ENCODE results near the gene COA1. TPM values are rescaled to one million over a fixed set of nuclear protein-coding genes. Genes with fewer than 3 reads are reported as not detected.
"Not testable (repeated sequence)": the region's sequence is repeated elsewhere in the genome, so short reads cannot be mapped to it uniquely, and the experiment has no call there.

Gene COA1
- total RNA-seq, 4 donors from 2014 or later = 59.4 to 72.0 (median 68.7) TPM

- no peak overlapping the region for H3K27ac ChIP-seq
- no peak for DNase-seq
These were observed 127.1 kb downstream of the COA1 start for GRCh38 chr7:43602256-43602655.

GRCh38 chr7:43600056-43600455 is 129.3 kb downstream of the COA1 start:
- intact Hi-C loops (cut with DNase I) = no loop called here
- no peak overlapping the region for H3K27ac ChIP-seq
- no peaks in the 10 kb centered on the region for H3K27me3 ChIP-seq
- WGBS, 2 donors = 96 to 98% methylated on average over 3 of the region's 3 CpGs
- H3K9me3 ChIP-seq = no peaks in the 10 kb centered on the region
- TF ChIP-seq POLR2A (IDR thresholded peaks at IDR 0.05) = no peak
- TF ChIP-seq, protein P1, sequence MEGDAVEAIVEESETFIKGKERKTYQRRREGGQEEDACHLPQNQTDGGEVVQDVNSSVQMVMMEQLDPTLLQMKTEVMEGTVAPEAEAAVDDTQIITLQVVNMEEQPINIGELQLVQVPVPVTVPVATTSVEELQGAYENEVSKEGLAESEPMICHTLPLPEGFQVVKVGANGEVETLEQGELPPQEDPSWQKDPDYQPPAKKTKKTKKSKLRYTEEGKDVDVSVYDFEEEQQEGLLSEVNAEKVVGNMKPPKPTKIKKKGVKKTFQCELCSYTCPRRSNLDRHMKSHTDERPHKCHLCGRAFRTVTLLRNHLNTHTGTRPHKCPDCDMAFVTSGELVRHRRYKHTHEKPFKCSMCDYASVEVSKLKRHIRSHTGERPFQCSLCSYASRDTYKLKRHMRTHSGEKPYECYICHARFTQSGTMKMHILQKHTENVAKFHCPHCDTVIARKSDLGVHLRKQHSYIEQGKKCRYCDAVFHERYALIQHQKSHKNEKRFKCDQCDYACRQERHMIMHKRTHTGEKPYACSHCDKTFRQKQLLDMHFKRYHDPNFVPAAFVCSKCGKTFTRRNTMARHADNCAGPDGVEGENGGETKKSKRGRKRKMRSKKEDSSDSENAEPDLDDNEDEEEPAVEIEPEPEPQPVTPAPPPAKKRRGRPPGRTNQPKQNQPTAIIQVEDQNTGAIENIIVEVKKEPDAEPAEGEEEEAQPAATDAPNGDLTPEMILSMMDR (IDR thresholded peaks at IDR 0.05) = no peak
- H3K4me3 ChIP-seq (replicated peaks in 1 of 3) = no peak overlapping the region
- H3K36me3 ChIP-seq = no peaks in the 10 kb centered on the region
- no peak for DNase-seq
- peaks cover 8 to 13% of the 10 kb centered on the region in 2 donors for H3K4me1 ChIP-seq

More at GRCh38 chr7:43602256-43602655, 127.1 kb downstream of the COA1 start:
- 83 to 84% methylated on average over 1 of the region's 1 CpG for WGBS, 2 donors
- H3K36me3 ChIP-seq = no peaks in the 10 kb centered on the region
- TF ChIP-seq POLR2A (IDR thresholded peaks at IDR 0.05) = no peak
- TF ChIP-seq, protein P1 (IDR thresholded peaks at IDR 0.05) = no peak
- H3K4me1 ChIP-seq = peaks cover 8 to 13% of the 10 kb centered on the region in 2 donors
- no peak overlapping the region for H3K4me3 ChIP-seq (replicated peaks in 1 of 3)
- H3K9me3 ChIP-seq = no peaks in the 10 kb centered on the region
- intact Hi-C loops (cut with DNase I) = no loop called here
- H3K27me3 ChIP-seq = no peaks in the 10 kb centered on the region

GRCh38 chr7:43596426-43596825 is 132.9 kb downstream of the COA1 start:
- H3K27ac ChIP-seq; H3K36me3 ChIP-seq; DNase-seq; H3K27me3 ChIP-seq; intact Hi-C loops (cut with DNase I); H3K9me3 ChIP-seq; H3K4me3 ChIP-seq (replicated peaks in 1 of 3); H3K4me1 ChIP-seq: not testable (repeated sequence)
- 90 to 92% methylated on average over 5 of the region's 5 CpGs for WGBS, 2 donors

DNA sequence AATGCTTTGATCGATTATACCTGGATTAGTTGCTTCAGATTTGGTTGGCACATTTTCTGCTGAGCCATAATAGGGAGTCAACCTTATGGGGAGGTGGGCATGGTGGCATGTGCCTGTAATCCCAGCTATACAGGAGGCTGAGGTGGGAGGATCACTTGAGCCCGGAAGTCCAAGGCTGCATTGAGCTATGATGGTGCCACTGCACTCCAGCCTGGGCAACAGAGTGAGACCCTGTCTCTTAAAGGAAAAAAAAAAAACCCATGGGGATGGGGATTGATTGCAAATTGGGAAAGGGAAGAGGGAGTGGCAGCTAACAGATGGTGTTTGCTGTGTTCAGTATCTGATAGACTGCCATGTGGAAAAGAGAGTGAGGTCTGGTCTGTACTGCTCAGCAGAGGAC is 135.3 kb downstream of the COA1 start:
- no peaks in the 10 kb centered on the region for H3K36me3 ChIP-seq
- intact Hi-C loops (cut with DNase I) = no loop called here
- WGBS, 2 donors = 88 to 97% methylated on average over 2 of the region's 2 CpGs
- no peaks in the 10 kb centered on the region for H3K4me1 ChIP-seq
- H3K27me3 ChIP-seq = no peaks in the 10 kb centered on the region
- no peak overlapping the region for H3K4me3 ChIP-seq (replicated peaks in 1 of 3)
- no peaks in the 10 kb centered on the region for H3K9me3 ChIP-seq
- TF ChIP-seq, protein P1 (IDR thresholded peaks at IDR 0.05) = no peak
- TF ChIP-seq POLR2A (IDR thresholded peaks at IDR 0.05) = no peak
- DNase-seq = no peak
- no peak overlapping the region for H3K27ac ChIP-seq

DNA sequence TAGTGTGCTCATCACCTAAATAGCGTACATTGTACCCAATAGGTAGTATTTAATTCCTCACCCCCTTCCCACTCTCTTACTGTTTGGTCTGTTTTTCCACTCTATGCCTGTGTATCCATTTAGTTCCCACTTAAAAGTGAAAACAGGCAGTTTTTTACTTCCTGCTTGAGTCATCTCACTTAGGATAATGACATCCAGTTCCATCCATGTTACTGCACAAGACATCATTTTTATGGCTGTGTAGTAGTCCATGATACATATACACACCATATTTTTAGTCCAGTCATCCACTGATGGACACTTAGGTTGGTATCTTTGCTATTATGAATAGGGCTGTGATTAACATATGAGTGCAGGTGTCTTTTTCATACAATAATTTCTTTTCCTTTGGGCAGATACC is 136.3 kb downstream of the COA1 start:
- Histone ChIP-seq H3K4me1 (no peaks in the 10 kb centered on the region), H3K9me3 (no peaks in the 10 kb centered on the region), H3K27ac (no peak overlapping the region), H3K4me3 (replicated peaks in 1 of 3) (no peak overlapping the region), H3K27me3 (no peaks in the 10 kb centered on the region), H3K36me3 (no peaks in the 10 kb centered on the region)
- no peak for TF ChIP-seq POLR2A (IDR thresholded peaks at IDR 0.05)
- TF ChIP-seq, protein P1 (IDR thresholded peaks at IDR 0.05) = no peak
- WGBS, 2 donors = 95 to 96% methylated on average over 1 of the region's 1 CpG
- no peak for DNase-seq
- intact Hi-C loops (cut with DNase I) = no loop called here

DNA sequence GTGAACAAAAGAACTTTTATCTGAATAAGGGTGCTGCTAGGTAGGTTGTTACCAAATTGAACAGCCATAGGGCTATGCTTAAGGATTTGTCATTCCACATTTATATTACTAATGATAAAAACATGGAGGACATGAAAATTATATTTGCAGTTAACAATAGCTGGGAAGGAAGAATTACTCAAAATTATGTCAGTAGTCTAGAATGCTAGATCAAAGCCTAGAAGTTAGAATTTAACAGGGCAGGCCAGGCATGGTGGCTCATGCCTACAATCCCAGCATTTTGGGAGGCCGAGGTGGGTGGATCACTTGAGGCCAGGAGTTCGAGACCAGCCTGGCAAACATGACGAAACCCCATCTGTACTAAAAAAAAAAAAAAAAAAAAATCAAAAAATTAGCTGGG is 137.0 kb downstream of the COA1 start:
- Histone ChIP-seq H3K4me1 (no peaks in the 10 kb centered on the region), H3K4me3 (replicated peaks in 1 of 3) (no peak overlapping the region), H3K9me3 (no peaks in the 10 kb centered on the region), H3K36me3 (no peaks in the 10 kb centered on the region), H3K27me3 (no peaks in the 10 kb centered on the region), H3K27ac (no peak overlapping the region)
- TF ChIP-seq, protein P1 (IDR thresholded peaks at IDR 0.05) = no peak
- no peak for TF ChIP-seq POLR2A (IDR thresholded peaks at IDR 0.05)
- intact Hi-C loops (cut with DNase I) = no loop called here
- DNase-seq = no peak
- WGBS, 2 donors = 94 to 95% methylated on average over 3 of the region's 3 CpGs
